ENCODE data around the gene CACNA1G.

DNA sequence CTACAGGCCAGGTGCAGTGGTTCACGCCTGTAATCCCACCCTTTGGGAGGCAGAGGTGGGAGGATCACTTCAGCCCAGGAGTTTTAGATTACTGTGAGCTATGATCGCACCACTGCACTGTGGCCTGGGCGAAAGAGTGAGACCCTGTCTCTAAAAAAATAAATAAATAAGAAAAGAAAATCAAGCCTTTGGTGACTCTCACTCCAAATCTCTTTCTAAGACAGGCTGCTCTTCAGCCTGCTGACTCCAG lies 75.1 kb downstream of the CACNA1G start:
- no peak for TF ChIP-seq EP300 (conservative IDR thresholded peaks at IDR 0.05; ENCODE audit: poor library complexity, severe bottlenecking)
- TF ChIP-seq, protein P1, sequence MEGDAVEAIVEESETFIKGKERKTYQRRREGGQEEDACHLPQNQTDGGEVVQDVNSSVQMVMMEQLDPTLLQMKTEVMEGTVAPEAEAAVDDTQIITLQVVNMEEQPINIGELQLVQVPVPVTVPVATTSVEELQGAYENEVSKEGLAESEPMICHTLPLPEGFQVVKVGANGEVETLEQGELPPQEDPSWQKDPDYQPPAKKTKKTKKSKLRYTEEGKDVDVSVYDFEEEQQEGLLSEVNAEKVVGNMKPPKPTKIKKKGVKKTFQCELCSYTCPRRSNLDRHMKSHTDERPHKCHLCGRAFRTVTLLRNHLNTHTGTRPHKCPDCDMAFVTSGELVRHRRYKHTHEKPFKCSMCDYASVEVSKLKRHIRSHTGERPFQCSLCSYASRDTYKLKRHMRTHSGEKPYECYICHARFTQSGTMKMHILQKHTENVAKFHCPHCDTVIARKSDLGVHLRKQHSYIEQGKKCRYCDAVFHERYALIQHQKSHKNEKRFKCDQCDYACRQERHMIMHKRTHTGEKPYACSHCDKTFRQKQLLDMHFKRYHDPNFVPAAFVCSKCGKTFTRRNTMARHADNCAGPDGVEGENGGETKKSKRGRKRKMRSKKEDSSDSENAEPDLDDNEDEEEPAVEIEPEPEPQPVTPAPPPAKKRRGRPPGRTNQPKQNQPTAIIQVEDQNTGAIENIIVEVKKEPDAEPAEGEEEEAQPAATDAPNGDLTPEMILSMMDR (IDR thresholded peaks at IDR 0.05; ENCODE audit: poor library complexity, severe bottlenecking): no peak

Data from neural cell (in vitro differentiated cells).